Activated CD4-positive, alpha-beta T cell treated with anti-CD3 and anti-CD28 coated beads for 48 hours (primary cell): Measurements from ENCODE around the gene PLPP4.

Experiments used
- DNase-seq: peaks from one replicate; pipeline ENCODE4 v3.0.0-alpha.2; 2020

The PLPP4 gene

DNA sequence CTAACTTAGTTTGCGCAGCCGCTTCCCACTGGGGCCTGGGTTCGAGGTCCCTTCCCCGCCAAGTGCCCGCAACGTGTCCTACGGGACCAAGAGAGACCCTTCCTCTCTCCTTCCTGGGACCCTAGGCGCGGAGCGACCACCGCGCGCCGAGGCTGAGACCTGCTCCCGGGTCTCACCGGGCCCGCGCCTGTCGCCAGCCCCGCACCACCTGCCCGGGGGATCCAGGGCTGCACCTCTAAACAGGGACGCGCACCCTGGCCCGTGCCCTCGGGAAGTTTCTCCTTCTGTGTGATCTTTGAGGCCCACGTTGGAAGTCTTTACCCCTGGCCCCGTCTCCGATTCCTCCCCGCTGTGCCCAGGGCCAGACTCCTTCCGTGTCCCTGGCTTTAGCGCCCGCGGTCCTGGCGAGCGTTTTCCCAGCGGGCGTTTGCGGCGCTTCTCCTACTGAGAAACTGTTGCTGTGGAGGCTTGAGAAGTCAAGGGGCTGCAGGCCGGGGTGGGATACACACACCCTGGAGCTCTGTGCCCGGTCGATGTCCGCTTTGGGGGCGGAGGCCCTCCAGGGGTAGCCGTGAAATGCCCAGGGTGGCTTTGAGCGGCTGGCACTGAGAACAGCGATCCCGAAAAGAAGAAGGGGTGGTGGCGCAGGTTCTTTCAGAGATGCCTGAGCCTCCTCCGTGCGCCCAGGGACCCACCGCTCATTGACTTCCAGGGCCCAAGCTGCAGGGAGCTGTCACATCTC is 575 bp downstream of the PLPP4 start:
- DNase-seq, result no peak

DNA sequence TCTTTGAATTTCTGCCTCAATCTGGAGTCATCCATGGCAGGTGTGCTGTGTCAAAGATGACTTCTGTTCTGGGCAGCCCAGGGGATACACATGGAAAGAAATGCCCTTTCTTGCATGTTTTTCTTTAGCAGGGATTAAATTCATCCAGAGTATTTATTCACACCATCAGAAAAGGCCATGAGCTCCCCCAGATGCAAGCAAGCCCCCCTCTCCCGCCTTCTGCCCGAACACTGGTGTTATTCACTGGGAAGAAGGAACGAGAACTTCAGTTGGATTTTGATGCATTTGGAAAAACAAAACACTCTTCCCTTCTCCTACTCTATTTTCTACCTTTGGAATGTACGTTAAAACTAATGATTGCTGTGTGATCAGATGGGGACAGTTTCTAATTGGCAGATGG is 1.4 kb downstream of the PLPP4 start:
- no peak for DNase-seq

DNA sequence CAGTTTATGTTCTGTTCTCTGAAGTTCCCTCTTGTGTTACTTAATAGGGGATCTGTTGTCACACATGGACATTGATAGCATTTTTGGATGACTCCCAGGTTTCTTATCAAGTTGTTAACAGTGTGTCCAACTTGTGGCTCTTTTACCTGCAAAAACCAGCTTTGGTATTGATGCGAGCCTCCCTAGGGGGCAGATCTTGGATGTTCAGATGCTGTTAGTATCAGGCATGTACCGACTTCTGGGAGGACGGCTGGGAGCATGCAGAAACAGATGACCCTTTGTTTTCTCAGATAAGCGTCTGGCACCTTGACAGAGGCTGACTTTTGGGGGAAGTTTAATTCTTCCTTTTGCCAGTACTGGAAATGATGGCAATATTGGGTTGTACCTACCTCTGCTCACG is 2.2 kb downstream of the PLPP4 start:
- no peak for DNase-seq

- no peak for DNase-seq
Observed at GRCh38 chr10:120460186-120460585, 3.2 kb downstream of the PLPP4 start.

DNA sequence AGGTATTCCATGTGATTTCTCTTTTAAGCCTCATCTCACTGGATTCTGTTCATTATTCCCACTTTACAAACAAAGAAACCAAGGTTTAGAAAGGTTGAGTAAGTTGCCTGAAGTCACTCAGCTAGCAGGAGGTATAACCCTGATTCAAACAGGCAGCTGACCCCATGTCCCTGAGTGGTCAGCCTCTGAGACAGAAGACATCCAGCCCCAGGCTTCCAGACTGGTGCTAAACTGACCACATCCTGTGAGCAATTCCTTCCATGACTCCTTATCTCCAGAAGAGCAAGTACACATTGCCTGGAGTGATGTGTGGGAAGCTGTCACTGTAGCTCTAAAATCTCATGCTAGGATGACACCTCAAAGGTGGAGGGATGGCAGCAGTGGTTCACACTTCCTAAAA is 3.7 kb downstream of the PLPP4 start:
- no peak for DNase-seq

DNA sequence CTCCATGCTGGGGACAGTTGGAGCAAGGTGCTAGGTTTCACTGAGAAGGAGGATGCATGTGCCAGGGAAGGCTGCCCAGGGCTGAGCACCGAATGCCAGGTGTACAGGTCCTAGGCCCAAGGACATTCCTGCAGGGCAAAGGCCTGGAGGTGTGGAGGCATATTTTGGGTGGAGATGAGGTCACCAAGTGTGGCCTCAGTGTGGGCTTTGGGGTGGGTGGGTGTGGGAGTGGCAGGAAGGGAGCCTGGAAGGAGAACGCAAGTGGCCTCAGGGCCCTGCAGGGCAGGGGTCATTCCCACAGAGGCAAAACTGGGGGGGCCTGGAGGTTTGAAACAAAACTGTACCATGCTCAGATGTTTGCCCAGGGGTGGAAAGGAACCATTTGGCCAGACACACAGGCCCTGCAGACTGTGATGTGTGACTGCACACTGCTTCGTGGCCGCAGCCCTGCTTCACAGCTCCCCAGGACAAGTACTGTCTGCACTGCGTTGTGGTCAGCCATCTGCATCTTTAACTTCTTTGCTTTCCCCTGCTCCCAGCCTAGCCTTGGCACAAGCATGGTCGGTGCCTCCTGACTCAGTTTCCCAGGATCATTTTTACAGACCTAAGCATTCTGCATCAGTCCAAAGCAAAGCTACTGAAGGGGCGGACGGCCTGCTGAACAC is 5.1 kb downstream of the PLPP4 start:
- no peak for DNase-seq

- no peak for DNase-seq
Observed at GRCh38 chr10:120465138-120465537, 8.1 kb downstream of the PLPP4 start.

- DNase-seq, result no peak
Observed at GRCh38 chr10:120466006-120466405, 9.0 kb downstream of the PLPP4 start.

GRCh38 chr10:120473593-120473992 is 16.6 kb downstream of the PLPP4 start:
- no peak for DNase-seq

GRCh38 chr10:120474956-120475355 is 17.9 kb downstream of the PLPP4 start:
- no peak for DNase-seq

- no peak for DNase-seq
Observed at GRCh38 chr10:120475844-120476791, 19.1 kb downstream of the PLPP4 start.

DNA sequence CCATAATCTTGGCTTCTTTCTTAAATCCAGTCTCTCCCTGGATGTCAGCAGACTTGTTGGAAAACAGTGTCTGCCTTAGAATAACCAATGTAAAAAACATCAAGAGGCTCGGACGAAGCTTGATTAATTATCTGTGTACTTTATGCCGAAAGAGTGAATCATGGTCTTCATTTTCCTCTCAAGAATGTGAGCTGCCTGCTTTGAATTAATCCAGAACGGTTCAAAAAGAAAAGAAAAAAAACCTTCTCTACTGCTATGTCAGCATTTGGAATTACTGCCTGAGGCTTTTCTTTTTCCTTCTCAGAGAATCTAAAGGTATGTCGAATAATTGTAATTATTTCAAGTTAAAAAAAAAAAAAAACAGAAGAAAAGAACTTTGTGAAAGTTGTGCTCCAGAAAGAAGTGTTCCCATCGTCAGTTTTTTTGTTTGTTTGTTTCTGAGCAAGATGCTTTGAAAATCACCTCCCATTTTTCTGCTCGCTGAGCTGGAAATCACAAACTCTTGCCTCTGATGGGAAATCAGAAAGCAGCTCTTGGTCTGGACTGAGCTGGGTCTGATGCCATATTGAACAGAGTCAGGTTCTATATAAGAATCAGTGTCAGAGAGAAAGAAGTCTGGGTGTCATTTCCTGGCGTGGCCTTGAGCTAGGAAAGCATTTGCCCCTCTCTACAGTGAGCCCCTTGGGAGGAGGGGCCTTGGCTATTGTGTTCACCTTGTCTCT is 20.2 kb downstream of the PLPP4 start:
- no peak for DNase-seq

- no peak for DNase-seq
Observed at GRCh38 chr10:120477743-120478141, 20.7 kb downstream of the PLPP4 start.

DNA sequence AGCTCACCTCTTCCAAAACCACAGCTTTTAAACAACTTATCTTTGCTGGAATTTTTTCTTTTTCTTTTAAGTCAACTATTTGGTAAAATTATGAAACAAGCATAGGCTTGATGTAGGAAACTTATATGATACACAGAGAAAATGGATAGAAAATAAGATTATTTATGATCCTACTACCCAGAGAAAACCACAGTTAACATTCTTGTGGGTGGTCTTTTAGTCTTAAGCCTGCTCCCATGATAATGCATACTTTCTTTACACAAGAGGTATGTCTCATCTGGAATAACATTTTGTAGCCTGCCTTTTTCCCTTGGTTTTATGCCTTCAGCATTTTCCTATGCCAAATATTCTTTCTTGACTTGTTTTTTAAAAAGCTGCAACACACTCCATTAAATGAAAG is 21.4 kb downstream of the PLPP4 start:
- no peak for DNase-seq

GRCh38 chr10:120479506-120479905 is 22.5 kb downstream of the PLPP4 start:
- no peak for DNase-seq

GRCh38 chr10:120480065-120480600 is 23.1 kb downstream of the PLPP4 start:
- DNase-seq, result no peak

DNA sequence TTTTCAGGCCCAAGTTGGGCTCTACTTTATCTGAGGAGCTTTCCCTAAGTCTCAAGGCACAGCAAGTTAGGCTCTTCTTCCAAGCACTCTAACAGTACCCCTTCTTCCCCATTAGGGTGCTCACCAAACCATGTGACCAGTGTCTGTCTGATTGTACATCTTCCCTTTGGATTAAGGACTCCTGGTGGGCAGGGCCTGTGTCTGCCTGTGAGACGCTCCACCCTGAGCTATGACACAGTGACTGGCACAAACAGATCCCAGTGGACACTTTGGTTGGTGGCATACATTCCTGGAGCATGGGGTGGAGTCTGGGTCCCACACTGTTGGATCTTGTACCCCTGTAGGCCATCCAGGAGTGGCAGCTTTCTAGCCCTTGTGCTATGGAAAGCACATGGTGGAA is 23.8 kb downstream of the PLPP4 start:
- DNase-seq, result no peak

- DNase-seq, result no peak
Observed at GRCh38 chr10:120483006-120483405, 26.0 kb downstream of the PLPP4 start.

DNA sequence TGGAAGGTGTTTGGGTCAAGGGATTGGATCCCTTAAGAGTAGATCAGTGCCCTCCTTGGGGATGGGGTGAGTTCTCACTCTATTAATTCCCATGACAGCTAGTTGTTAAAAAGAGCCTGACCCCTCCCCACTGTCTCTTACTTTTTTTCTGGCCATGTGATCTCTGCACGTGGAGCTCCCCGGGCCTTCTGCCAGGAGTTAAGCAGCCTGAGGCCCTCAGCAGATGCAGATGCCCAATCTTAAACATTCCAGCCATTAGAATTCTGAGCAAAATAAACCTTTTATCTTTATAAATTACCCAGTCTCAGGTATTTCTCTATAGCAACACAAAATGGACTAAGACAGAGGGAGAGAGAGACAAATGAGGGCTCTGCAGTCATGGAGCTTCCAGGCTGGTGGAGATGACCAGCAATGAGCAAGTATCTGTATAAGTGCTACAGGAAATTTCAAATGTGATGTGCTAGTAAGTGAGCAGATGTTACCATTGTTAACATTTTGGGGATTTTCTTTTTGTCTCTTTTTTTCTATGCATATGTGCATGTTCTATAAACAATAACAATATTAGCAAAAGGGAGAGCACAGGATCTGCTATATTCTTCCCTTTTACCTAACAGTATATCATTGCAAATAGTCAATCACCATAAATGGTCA is 26.7 kb downstream of the PLPP4 start:
- DNase-seq, result no peak

- DNase-seq, result no peak
Observed at GRCh38 chr10:120485946-120486345, 28.9 kb downstream of the PLPP4 start.

- no peak for DNase-seq
Observed at GRCh38 chr10:120486671-120487205, 29.7 kb downstream of the PLPP4 start.

- DNase-seq, result no peak
Observed at GRCh38 chr10:120490288-120490687, 33.3 kb downstream of the PLPP4 start.
